ENCODE measurements around the gene CES4A. TPM values are rescaled to one million over a fixed set of nuclear protein-coding genes. Genes with fewer than 3 reads are reported as not detected.
A peak's percentile ranks its signal among the peaks of the same experiment; 100 is the strongest.

The CES4A gene
- total RNA-seq, 1 experiment from 2014 or later, result not detected

DNA sequence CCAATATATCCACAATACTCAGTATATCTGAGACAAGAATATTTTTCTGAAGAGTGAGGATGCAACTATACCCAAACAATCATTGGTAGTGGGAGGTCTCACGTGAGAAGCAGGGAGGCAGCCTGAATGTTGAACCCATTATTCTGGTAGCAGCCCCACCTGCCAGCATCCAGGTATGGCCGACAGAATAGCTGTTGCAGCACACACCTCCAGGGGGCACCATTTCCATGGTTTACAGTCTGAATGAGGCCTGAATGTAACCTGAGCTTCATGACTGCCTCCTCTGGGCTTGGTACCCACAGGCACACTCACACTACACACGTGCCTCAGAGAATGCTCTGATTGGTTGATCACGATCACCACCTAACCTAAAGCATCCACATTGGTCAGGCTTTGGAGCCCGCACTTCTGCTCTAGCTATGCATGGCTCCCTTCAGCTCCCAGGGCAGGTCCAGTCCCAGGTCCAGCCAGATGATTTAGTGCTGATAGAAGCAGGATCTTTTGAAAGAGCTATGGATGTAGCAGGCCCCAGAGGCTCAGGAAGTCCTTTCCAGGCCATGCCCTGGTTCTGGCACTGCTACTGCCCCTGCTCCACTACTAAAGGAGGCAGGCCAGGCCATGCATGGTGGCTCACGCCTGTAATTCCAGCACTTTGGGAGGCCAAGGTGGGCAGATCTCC, 29.6 kb downstream of the CES4A start:
- DNase-seq (ENCODE audit: low read depth), result peak; percentile 94

GRCh38 chr16:67019171-67019570, 30.8 kb downstream of the CES4A start:
- DNase-seq (ENCODE audit: low read depth), result no peak

DNA sequence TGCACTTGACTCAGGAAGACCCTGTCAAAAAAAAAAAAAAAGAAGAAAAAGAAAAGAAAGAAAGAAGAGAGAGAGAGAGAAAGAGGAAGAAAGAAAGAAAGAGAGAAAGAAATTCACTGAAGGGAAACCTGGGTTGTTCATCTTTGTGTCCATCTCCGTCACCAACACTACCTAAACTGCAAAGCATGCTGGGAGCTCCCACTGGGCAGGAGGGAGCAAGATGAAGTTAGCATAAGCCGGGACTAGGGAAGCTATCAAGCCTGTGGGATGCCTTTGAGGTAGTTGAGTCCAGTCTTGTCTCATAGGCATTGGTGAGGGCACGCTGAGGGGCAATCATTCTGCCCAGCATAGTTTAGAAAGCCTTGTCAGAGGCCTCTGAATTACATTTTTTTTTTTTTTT, 32.9 kb downstream of the CES4A start:
- no peak for DNase-seq (ENCODE audit: low read depth)

DNA sequence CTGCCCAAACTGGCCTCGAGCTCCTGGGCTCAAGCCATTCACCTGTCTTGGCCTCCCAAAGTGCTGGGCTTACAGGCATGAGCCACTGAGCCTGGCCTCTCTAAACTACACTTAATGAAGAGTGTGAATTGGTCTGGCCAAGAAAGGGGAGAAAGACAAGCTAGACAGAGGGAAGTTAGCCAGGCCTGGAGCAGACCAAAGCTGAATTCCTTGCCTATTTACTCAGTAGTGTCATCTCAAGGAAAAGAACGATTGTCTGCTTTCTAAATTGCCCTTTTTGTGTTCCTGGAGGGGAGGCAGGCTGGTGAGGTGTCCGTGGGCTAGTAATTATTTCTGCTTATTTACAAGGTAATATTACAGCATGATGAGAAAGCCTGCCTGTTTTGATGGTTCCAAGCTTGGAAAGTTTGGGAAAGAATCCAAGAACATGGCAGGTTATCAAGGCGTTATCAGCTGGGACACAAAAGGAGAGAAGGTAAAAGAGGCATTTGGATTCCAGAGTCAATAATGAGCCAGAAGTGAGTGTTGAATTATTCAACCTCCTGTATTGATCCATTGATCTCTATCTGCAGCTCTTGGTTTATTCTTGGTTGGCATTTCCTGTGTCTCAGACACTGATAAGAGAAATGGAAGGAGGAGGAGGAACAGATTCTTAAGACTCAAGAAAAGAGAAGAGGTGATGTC, 34.3 kb downstream of the CES4A start:
- no peak for DNase-seq (ENCODE audit: low read depth)

- no peak for DNase-seq (ENCODE audit: low read depth)
Observed at GRCh38 chr16:67023689-67024088, 35.3 kb downstream of the CES4A start.

DNA sequence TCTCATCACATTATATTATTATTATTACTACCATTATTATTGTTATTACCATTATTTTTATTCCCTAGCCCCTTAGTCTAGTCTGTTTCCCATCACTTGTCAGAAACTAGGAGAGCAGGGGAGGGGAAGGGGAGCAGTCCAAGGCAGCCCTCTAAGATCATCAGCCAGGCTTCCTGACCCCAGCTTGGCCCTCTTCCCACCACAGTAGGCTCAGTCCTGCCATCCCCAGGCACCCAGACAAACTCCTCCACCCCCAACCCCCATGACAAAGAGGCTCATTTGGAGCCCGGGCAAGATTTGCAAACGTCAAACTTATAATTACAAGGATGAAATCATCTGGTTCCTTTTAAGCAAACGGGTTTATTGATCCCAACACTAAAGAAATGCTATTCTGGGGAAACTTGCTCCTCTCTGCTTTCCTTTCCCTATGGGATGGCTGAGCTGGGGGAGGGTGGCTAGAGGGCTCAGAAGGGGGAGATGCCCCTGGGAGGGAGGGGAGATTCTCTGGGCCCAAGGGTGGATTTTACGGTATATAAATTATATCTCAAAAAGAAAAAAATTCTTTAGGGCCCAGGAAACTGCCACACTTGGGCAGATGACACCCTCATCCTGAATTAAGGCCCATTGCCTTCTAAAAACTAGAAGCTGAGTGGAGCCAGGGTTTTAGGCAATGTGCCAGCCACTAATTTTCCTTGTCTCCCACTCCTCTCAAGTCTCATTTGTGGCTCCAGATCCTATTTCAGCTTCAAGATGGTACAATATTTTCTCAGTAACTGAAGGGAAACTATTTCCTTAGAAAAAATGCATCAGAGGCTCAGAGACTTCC, 36.2 kb downstream of the CES4A start:
- no peak for DNase-seq (ENCODE audit: low read depth)

DNA sequence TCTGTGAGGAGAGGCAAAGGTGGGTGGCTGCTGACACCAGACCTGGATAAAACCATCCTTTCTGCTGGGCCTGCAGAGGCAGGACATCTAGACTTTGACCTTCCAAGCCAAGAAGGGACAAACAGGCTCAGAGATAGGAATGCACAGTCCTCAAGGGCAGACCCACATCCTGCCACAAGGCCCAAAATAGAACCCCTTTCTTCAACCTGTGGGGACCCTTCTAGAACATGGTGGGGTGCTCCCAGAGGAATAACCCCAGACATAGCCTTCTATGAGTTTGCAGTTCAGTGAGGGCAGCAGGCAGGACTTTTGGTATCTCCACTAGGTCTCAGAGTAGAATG, 36.8 kb downstream of the CES4A start:
- DNase-seq (ENCODE audit: low read depth), result no peak

- DNase-seq (ENCODE audit: low read depth), result no peak
Observed at GRCh38 chr16:67026570-67026969, 38.2 kb downstream of the CES4A start.

- no peak for DNase-seq (ENCODE audit: low read depth)
Observed at GRCh38 chr16:67027046-67027445, 38.7 kb downstream of the CES4A start.

- DNase-seq (ENCODE audit: low read depth), result no peak
Observed at GRCh38 chr16:67028167-67028695, 39.8 kb downstream of the CES4A start.

- peak; percentile 90 for DNase-seq (ENCODE audit: low read depth)
Observed at GRCh38 chr16:67028696-67029253, 40.4 kb downstream of the CES4A start, which contains the start of gene CBFB. TSS of gene CBFB (plus strand) at chr16:67029149. CDS start at chr16:67029408, 259 bp downstream.

- peak; percentile 48 for DNase-seq (ENCODE audit: low read depth)
Observed at GRCh38 chr16:67029254-67030096, 41.1 kb downstream of the CES4A start.

DNA sequence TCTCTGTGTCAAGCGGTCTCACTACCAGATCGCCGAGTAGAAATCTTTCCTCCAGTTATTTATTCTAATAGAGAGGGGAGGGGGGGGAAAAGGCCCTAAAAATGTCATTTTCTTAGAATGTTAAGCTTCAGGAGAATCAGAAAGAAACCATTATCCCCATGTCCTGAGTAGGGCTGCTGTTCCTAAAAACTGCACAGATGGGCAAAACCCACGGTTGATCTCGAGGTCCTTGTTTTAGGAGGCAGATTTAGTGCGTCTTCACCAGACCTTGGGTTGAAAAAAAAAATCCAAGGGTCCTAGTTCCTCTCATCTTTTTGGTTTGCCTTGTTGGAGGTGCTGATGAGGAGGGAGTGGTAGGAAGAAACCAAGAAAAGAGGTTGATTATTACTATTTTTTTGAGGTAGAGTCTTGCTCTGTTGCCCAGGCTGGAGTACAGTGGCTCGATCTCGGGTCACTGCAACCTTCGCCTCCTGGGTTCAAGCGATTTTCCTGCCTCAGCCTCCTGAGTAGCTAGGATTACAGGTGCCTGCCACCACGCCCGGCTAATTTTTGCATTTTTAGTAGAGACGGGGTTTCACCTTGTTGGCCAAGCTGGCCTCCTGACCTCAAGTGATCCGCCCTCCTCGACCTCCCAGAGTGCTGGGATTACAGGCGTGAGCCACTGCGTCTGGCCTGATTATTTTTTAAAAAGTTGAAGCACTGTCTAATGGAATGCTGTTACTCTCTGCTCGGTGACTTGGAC, 42.0 kb downstream of the CES4A start:
- no peak for DNase-seq (ENCODE audit: low read depth)

DNA sequence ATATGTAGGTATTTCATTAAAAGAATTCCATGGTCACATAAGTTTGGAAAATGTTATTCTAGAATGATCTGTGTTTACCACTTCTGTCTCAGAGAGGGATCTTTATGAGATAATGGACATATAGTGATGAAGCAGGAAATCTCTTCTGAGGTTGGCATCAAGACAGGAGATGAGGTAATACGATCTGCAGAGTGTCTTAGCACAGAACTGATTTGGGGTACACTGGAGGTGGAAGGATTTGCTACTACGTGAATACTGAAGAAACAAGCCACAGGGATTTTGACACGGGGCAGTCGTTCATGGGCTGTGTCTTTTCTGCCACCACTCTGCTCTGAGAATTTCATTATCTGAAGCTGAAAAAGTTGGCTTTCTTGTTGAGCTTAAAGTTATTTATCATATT, 46.1 kb downstream of the CES4A start:
- DNase-seq (ENCODE audit: low read depth), result no peak

- DNase-seq (ENCODE audit: low read depth), result no peak
Observed at GRCh38 chr16:67035364-67035763, 47.0 kb downstream of the CES4A start.

DNA sequence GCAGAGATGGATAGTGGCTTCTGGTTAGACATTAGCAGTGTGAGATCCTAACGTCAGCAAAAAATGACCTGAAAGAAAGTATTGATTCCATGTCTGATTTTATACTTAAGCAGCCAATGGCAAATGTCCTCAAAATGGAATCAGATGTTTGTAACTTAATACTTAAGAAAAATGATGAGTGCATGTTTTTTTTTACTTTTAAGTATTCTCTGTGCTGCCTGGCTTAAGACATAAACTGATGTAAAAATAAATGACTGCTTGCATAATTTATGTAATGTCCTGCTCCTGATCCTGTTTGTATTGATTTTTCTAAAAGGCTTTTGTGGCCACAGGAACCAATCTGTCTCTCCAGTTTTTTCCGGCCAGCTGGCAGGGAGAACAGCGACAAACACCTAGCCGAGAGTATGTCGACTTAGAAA, 47.9 kb downstream of the CES4A start:
- no peak for DNase-seq (ENCODE audit: low read depth)

GRCh38 chr16:67039260-67040020, 51.1 kb downstream of the CES4A start:
- no peak for DNase-seq (ENCODE audit: low read depth)

DNA sequence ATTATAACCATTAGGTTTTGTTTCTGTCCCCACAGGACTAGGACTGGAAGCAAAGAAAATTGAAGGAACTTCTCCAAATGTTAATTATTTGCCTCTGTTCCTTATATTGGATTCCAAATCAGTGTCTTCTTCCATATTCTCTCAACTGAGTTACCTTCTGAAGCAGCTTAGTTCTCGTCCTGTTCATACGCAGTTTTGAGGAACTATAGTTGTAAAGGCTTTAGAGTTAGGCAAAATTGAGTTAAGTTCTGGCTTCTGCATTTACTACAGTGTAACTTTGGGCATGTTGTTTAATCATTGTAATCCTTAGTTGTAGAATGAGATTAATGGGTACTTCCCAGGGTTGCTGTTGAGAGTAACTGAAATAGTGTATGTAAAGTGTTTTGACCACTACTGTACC, 51.8 kb downstream of the CES4A start:
- no peak for DNase-seq (ENCODE audit: low read depth)

DNA sequence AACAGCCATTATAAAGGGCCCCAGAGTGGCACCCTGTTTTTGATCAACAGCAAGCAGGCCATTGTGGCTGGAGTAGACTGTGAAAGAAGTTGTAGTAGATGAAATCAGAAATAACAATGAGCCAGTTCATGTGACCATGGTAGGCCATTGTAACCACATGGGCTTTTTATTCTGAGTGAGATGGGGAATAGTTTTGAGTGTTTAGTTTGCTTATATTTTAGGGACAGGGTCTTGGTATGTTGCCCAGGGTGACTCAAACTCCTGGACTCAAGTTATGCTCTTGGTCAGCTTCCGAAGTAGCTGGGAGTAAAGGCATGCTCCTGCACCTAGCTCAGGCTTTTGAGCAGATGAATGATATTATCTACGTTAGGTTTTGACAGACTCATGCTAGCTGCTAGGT, 52.5 kb downstream of the CES4A start:
- DNase-seq (ENCODE audit: low read depth), result no peak
